ENCODE measurements around the gene PAX8. TPM values are rescaled to one million over a fixed set of nuclear protein-coding genes. Genes with fewer than 3 reads are reported as not detected.

Gene PAX8
- total RNA-seq, 3 donors from 2014 or later = under 0.01 to 2.6 (median 1.0) TPM

- DNase-seq (ENCODE audit: low spot score in 2 of 2) = no peak
- Histone ChIP-seq H3K4me1 (no peaks in the 10 kb centered on the region), H3K27ac (no peak overlapping the region), H3K36me3 (no peaks in the 10 kb centered on the region), H3K27me3 (no peaks in the 10 kb centered on the region), H3K9me3 (no peaks in the 10 kb centered on the region), H3K4me3 (no peak overlapping the region)
- intact Hi-C loops (cut with DNase I; ENCODE audit: low total_unique reads) = no loop called here
- TF ChIP-seq CTCF (IDR thresholded peaks at IDR 0.05) (no peak), POLR2AphosphoS5 (IDR thresholded peaks at IDR 0.05) (no peak), POLR2A (IDR thresholded peaks at IDR 0.05) (no peak)
Measured at GRCh38 chr2:113228351-113228750, 50.4 kb downstream of the PAX8 start.

GRCh38 chr2:113227698-113228097 lies 51.0 kb downstream of the PAX8 start:
- Histone ChIP-seq H3K27me3 (no peaks in the 10 kb centered on the region), H3K36me3 (no peaks in the 10 kb centered on the region), H3K4me3 (no peak overlapping the region), H3K9me3 (no peaks in the 10 kb centered on the region), H3K27ac (no peak overlapping the region), H3K4me1 (no peaks in the 10 kb centered on the region)
- intact Hi-C loops (cut with DNase I; ENCODE audit: low total_unique reads) = no loop called here
- DNase-seq (ENCODE audit: low spot score in 2 of 2) = no peak
- TF ChIP-seq CTCF (IDR thresholded peaks at IDR 0.05) (no peak), POLR2A (IDR thresholded peaks at IDR 0.05) (no peak), POLR2AphosphoS5 (IDR thresholded peaks at IDR 0.05) (no peak)

GRCh38 chr2:113227290-113227689 lies 51.4 kb downstream of the PAX8 start:
- Histone ChIP-seq H3K4me1 (no peaks in the 10 kb centered on the region), H3K4me3 (no peak overlapping the region), H3K9me3 (no peaks in the 10 kb centered on the region), H3K27me3 (no peaks in the 10 kb centered on the region), H3K27ac (no peak overlapping the region), H3K36me3 (no peaks in the 10 kb centered on the region)
- TF ChIP-seq POLR2A (IDR thresholded peaks at IDR 0.05) = no peak
- no peak for TF ChIP-seq POLR2AphosphoS5 (IDR thresholded peaks at IDR 0.05)
- no peak for TF ChIP-seq CTCF (IDR thresholded peaks at IDR 0.05)
- intact Hi-C loops (cut with DNase I; ENCODE audit: low total_unique reads) = no loop called here
- no peak for DNase-seq (ENCODE audit: low spot score in 2 of 2)

GRCh38 chr2:113226462-113226861 lies 52.3 kb downstream of the PAX8 start:
- intact Hi-C loops (cut with DNase I; ENCODE audit: low total_unique reads) = no loop called here
- TF ChIP-seq POLR2A (IDR thresholded peaks at IDR 0.05) (no peak), POLR2AphosphoS5 (IDR thresholded peaks at IDR 0.05) (no peak), CTCF (IDR thresholded peaks at IDR 0.05) (no peak)
- Histone ChIP-seq H3K27ac (no peak overlapping the region), H3K27me3 (no peaks in the 10 kb centered on the region), H3K4me1 (no peaks in the 10 kb centered on the region), H3K9me3 (no peaks in the 10 kb centered on the region), H3K36me3 (no peaks in the 10 kb centered on the region), H3K4me3 (no peak overlapping the region)
- no peak for DNase-seq (ENCODE audit: low spot score in 2 of 2)

- Histone ChIP-seq H3K27ac (no peak overlapping the region), H3K4me1 (no peaks in the 10 kb centered on the region), H3K9me3 (no peaks in the 10 kb centered on the region), H3K36me3 (no peaks in the 10 kb centered on the region), H3K4me3 (no peak overlapping the region), H3K27me3 (no peaks in the 10 kb centered on the region)
- no peak for DNase-seq (ENCODE audit: low spot score in 2 of 2)
- intact Hi-C loops (cut with DNase I; ENCODE audit: low total_unique reads) = no loop called here
- TF ChIP-seq POLR2A (IDR thresholded peaks at IDR 0.05) (no peak), POLR2AphosphoS5 (IDR thresholded peaks at IDR 0.05) (no peak), CTCF (IDR thresholded peaks at IDR 0.05) (no peak)
Measured at GRCh38 chr2:113225263-113226259, 53.2 kb downstream of the PAX8 start.
